ENCODE measurements around the gene TAGLN2.

DNA sequence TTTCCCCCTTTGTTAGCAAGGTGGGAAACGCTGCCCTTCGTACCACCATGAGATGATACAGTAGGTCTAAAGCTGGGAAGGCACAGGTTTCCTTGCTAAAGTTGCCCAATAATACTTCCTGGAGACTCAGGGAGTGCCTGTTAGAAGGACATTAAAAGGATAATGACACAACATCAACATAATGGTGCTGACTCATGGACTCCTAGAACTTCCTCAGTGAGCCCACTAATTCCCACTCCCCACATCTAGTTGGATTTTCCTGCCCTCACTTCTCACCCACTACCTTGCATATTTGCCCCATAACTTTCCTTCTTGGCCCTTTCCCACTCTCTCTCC, 42.8 kb downstream of the TAGLN2 start:
- TF ChIP-seq, protein P1, sequence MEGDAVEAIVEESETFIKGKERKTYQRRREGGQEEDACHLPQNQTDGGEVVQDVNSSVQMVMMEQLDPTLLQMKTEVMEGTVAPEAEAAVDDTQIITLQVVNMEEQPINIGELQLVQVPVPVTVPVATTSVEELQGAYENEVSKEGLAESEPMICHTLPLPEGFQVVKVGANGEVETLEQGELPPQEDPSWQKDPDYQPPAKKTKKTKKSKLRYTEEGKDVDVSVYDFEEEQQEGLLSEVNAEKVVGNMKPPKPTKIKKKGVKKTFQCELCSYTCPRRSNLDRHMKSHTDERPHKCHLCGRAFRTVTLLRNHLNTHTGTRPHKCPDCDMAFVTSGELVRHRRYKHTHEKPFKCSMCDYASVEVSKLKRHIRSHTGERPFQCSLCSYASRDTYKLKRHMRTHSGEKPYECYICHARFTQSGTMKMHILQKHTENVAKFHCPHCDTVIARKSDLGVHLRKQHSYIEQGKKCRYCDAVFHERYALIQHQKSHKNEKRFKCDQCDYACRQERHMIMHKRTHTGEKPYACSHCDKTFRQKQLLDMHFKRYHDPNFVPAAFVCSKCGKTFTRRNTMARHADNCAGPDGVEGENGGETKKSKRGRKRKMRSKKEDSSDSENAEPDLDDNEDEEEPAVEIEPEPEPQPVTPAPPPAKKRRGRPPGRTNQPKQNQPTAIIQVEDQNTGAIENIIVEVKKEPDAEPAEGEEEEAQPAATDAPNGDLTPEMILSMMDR (IDR thresholded peaks at IDR 0.05): no peak
- TF ChIP-seq POLR2A (IDR thresholded peaks at IDR 0.05): no peak
